Fibroblast of lung (primary cell): ENCODE measurements around the gene SPACA5. TPM values are rescaled to one million over a fixed set of nuclear protein-coding genes. Genes with fewer than 3 reads are reported as not detected.
"Not testable (repeated sequence)": the region's sequence is repeated elsewhere in the genome, so short reads cannot be mapped to it uniquely, and the experiment has no call there.

Source experiments
- DNase-seq, 2 donors: peaks; one replicate each; pipeline versions ENCODE4 v3.0.0 to v3.0.0-alpha.2; 2010; ENCODE audit warnings: low read depth in 2 of 2
- H2AFZ ChIP-seq: 2 replicates; pipeline ENCODE4 v1.5.1; 2012; ENCODE audit warnings: low read length, control low read depth, inconsistent platforms
- H3K27ac ChIP-seq: 2 replicates; pipeline ENCODE4 v1.5.1; 2011; ENCODE audit warnings: low read length, control low read depth; ENCODE audit not compliant: insufficient read depth
- H3K27me3 ChIP-seq: 2 replicates; pipeline ENCODE4 v1.5.1; 2011; ENCODE audit warnings: mild to moderate bottlenecking, low read length; ENCODE audit not compliant: control insufficient read depth, insufficient read depth
- H3K36me3 ChIP-seq: 2 replicates; pipeline ENCODE4 v1.5.1; 2011; ENCODE audit warnings: low read length; ENCODE audit not compliant: control insufficient read depth, insufficient read depth
- H3K4me1 ChIP-seq: 2 replicates; pipeline ENCODE4 v1.5.1; 2011; ENCODE audit warnings: low read length; ENCODE audit not compliant: control insufficient read depth, insufficient read depth; ENCODE audit errors: extremely low read depth
- H3K4me2 ChIP-seq: 2 replicates; pipeline ENCODE4 v1.5.1; 2011; ENCODE audit warnings: low read length, control low read depth; ENCODE audit not compliant: insufficient read depth; ENCODE audit errors: extremely low read depth
- H3K4me3 ChIP-seq, 4 experiments: fragments of 200-600 bp in 1 of 4; sonication (generic) in 1 of 4; replicated peaks in 1 of 4; 2 replicates each; pipeline ENCODE4 v1.5.1; 2011 to 2016; ENCODE audit warnings: low read length in 4 of 4, low read depth in 3 of 4, mild to moderate bottlenecking in 3 of 4, control low read depth in 2 of 4, inconsistent platforms in 1 of 4, mixed read lengths in 1 of 4; ENCODE audit not compliant: insufficient read depth in 1 of 4; ENCODE audit errors: control extremely low read depth in 1 of 4
- H3K79me2 ChIP-seq: 2 replicates; pipeline ENCODE4 v1.5.1; 2012; ENCODE audit warnings: mild to moderate bottlenecking, low read length, inconsistent platforms; ENCODE audit not compliant: control insufficient read depth, insufficient read depth
- H3K9ac ChIP-seq: 2 replicates; pipeline ENCODE4 v1.5.1; 2011; ENCODE audit warnings: mild to moderate bottlenecking, low read length, control low read depth; ENCODE audit not compliant: insufficient read depth
- H3K9me3 ChIP-seq: 2 replicates; pipeline ENCODE4 v1.5.1; 2012; ENCODE audit warnings: low read depth, low read length; ENCODE audit not compliant: control insufficient read depth, insufficient read depth
- H4K20me1 ChIP-seq: 2 replicates; pipeline ENCODE4 v1.5.1; 2011; ENCODE audit warnings: low read length; ENCODE audit not compliant: control insufficient read depth, insufficient read depth; ENCODE audit errors: extremely low read depth
- CTCF ChIP-seq, 2 donors: IDR thresholded peaks in 1 of 2; conservative IDR thresholded peaks in 1 of 2; 1 replicate in 1 of 2; 2 replicates in 1 of 2; pipeline ENCODE4 v1.5.1; 2011 to 2012; ENCODE audit warnings: low read length in 2 of 2, control low read depth in 1 of 2, inconsistent platforms in 1 of 2, low read depth in 1 of 2, mild to moderate bottlenecking in 1 of 2
- EZH2 ChIP-seq: IDR thresholded peaks from 2 replicates; pipeline ENCODE4 v1.5.1; 2012; ENCODE audit warnings: low read length, control low read depth, mild to moderate bottlenecking; ENCODE audit errors: missing control alignments
- polyA minus RNA-seq: library from RNA; depleted of rRNA, polyadenylated mRNA; stranded (reverse); fragments of >200 nt; gene quantifications from 2 replicates; pipeline ENCODE4 v1.2.3, GENCODE V29; 2011; ENCODE audit warnings: low replicate concordance
- polyA plus RNA-seq, 2 donors: library from polyadenylated mRNA; depleted of rRNA in 1 of 2; stranded (reverse) in 1 of 2; unstranded in 1 of 2; fragments of >200 nt; gene quantifications; 2 replicates each; pipeline ENCODE4 v1.2.1, GENCODE V29; 2011 to 2012; ENCODE audit warnings: missing spikeins in 1 of 2
- total RNA-seq: library from RNA; depleted of rRNA; stranded (reverse); fragments of >200 nt; gene quantifications from 2 replicates; pipeline ENCODE4 v1.2.1, GENCODE V29; 2014

Gene SPACA5
- total RNA-seq (not detected in 2 replicates), polyA plus RNA-seq (not detected in 2 replicates), polyA minus RNA-seq (not detected in 2 replicates)
- not detected in 2 replicates for polyA plus RNA-seq (2012)

DNA sequence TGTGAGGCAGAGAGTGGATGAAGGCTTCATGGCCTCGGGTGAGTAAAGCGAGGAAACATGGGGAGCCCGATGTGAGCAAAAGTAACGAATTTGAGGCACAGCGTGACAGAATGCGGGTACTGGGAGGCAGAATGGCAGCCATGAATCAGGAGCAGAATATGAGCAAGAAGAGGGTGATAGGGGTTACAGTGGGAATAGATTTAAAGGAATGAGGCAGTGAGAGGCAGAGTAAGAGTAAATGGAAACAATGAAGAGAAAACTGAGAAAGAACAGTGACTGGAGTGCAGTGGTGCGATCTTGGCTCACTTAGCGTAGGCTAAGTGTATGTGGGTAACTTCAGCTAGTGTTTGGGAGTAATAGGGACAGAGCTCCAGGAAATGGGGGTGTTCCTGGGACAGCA lies at the start of gene SPACA5:
SPACA5 (plus strand) TSS at position 301 of the 400 bp plus-strand sequence. CDS start 815 bp downstream, outside the sequence.
- not testable (repeated sequence) for H3K4me1 ChIP-seq, H3K4me2 ChIP-seq, H3K27me3 ChIP-seq, H3K9ac ChIP-seq, H3K36me3 ChIP-seq, H3K79me2 ChIP-seq, H4K20me1 ChIP-seq, H3K9me3 ChIP-seq, DNase-seq, H3K27ac ChIP-seq, H3K4me3 ChIP-seq, H2AFZ ChIP-seq

DNA sequence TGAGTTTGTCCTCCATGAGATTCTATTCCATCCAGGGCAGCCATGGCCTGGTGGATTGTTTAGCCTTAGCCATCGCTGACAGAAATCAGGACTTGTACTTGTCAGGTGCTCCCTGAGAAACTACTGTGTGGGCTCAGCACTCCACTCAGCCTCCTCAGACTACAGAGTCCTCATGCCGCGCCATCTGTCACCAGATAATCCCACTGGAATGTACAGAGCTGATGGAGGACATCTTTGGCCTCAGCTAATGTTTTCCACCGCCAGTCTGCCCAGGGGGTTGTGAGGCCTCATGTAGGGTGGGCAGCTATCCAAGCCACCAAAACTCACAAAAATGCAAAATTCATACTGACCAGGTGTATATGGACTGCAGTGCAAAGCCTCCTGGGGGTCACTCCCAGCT lies 48.6 kb upstream of the SPACA5 start:
- not testable (repeated sequence) for H3K79me2 ChIP-seq, H3K4me2 ChIP-seq, H3K9me3 ChIP-seq, DNase-seq, H3K27ac ChIP-seq, H3K27me3 ChIP-seq, H2AFZ ChIP-seq, H3K9ac ChIP-seq, H3K4me1 ChIP-seq, H3K4me3 ChIP-seq, H4K20me1 ChIP-seq, H3K36me3 ChIP-seq

- no peaks in the 10 kb centered on the region for H3K36me3 ChIP-seq
- no peaks in the 10 kb centered on the region for H3K9me3 ChIP-seq
- H3K27ac ChIP-seq, result no peak overlapping the region
- TF ChIP-seq EZH2 (no peak), CTCF (conservative IDR thresholded peaks at IDR 0.05 in 1 of 2, IDR thresholded peaks at IDR 0.05 in 1 of 2; ENCODE audit: low read depth in 1 of 2, low read length in 2 of 2) (peak in 1 of 2 donors; percentile 2)
- no peak overlapping the region for H3K4me3 ChIP-seq
- H3K9ac ChIP-seq, result no peak overlapping the region
- no peak for DNase-seq
- H4K20me1 ChIP-seq, result no peaks in the 10 kb centered on the region
- no peaks in the 10 kb centered on the region for H3K79me2 ChIP-seq
- H3K27me3 ChIP-seq, result no peaks in the 10 kb centered on the region
- H3K4me1 ChIP-seq, result no peaks in the 10 kb centered on the region
- H2AFZ ChIP-seq, result no peak overlapping the region
- no peak overlapping the region for H3K4me2 ChIP-seq
Observed at GRCh38 chrX:47958761-47959342, 47.9 kb upstream of the SPACA5 start.

DNA sequence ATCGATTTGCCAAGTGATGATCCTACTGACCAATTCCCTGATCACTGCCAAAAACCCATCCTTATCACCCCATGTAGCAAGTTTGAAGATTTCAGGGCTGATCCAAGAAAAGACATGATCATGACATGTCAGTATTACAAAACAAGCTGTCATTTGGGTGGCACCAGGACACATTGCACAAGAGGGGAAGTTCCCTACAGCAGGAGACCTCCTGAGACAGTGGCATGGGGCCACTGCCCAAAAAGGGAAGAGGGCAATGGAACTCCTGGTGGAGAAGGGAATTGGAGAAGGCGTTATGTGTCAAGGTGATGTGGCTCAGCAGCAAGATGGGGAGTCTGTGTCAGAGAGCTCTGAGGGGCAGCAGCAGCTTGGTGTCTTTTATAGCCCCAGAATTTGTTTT lies 46.4 kb upstream of the SPACA5 start:
- Histone ChIP-seq H3K27ac (no peak overlapping the region), H3K4me2 (no peak overlapping the region), H3K9ac (no peak overlapping the region), H3K36me3 (no peaks in the 10 kb centered on the region), H4K20me1 (no peaks in the 10 kb centered on the region), H3K9me3 (no peaks in the 10 kb centered on the region), H3K79me2 (no peaks in the 10 kb centered on the region), H3K4me1 (no peaks in the 10 kb centered on the region), H3K27me3 (no peaks in the 10 kb centered on the region), H2AFZ (no peak overlapping the region), H3K4me3 (no peak overlapping the region)
- TF ChIP-seq EZH2 (no peak), CTCF (conservative IDR thresholded peaks at IDR 0.05 in 1 of 2, IDR thresholded peaks at IDR 0.05 in 1 of 2; ENCODE audit: low read depth in 1 of 2, low read length in 2 of 2) (no peak)
- no peak for DNase-seq

DNA sequence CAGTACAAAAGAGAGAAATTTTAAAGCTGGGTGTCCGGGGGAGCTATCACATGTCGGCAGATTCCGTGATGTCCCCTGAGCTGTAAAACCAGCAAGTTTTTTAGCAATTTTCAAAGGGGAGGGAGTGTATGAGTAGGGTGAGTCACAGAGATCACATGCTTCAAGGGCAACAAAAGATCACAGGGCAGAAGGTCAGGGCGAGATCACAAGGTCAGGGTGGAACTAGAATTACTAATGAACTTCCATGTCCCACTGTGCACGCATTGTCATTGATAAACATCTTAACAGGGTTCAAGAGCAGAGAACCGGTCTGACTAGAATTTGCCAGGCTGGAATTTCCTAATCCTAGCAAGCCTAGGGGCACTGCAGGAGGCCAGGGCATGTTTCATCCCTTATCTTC lies 45.0 kb upstream of the SPACA5 start:
- not testable (repeated sequence) for H3K36me3 ChIP-seq, H3K9me3 ChIP-seq, H3K4me2 ChIP-seq, H3K9ac ChIP-seq, H2AFZ ChIP-seq, H3K4me1 ChIP-seq, DNase-seq, H3K27ac ChIP-seq, H3K27me3 ChIP-seq, H3K4me3 ChIP-seq, H3K79me2 ChIP-seq, H4K20me1 ChIP-seq
